C4-2B (cell line): ENCODE measurements around the gene RPL14.

Experiments
- ZFX ChIP-seq: fragments of 450-650 bp; IDR thresholded peaks from 2 replicates; pipeline ENCODE4 v1.6.1; 2017
- TF ChIP-seq, protein P1 (sequence below): fragments of 450-650 bp; conservative IDR thresholded peaks from 2 replicates; pipeline ENCODE4 v1.5.1; 2017; ENCODE audit warnings: mild to moderate bottlenecking

DNA sequence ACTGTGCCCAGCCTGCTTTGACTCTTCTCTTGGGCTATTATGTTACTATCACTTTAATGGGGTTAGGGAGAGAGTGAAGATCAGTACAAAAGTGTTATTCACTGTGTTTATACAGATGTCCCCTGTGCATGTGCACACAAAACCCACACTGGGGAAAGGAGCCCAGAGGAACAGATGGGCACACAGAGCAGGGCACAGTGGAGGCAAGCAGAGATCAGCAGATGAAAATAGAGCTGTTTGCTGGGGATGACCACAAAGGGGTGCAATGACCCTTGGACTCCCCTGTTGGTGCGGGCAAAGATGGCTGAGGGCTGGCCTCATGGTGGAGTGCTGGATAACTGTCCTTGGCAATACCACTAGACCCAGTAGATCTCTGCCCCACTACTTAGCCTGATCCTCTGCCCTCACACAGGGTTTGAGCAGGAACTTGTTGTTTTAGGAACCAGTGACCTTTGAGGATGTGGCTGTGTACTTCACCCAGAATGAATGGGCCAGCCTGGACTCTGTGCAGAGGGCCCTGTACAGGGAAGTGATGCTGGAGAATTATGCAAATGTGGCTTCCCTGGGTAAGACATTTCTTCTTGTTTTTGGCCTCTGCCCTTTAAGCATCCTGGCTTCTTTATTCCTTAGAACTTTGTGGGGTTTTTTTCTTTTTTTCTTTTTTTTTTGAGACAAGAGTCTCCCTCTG, 54.0 kb downstream of the RPL14 start:
- TF ChIP-seq, protein P1, sequence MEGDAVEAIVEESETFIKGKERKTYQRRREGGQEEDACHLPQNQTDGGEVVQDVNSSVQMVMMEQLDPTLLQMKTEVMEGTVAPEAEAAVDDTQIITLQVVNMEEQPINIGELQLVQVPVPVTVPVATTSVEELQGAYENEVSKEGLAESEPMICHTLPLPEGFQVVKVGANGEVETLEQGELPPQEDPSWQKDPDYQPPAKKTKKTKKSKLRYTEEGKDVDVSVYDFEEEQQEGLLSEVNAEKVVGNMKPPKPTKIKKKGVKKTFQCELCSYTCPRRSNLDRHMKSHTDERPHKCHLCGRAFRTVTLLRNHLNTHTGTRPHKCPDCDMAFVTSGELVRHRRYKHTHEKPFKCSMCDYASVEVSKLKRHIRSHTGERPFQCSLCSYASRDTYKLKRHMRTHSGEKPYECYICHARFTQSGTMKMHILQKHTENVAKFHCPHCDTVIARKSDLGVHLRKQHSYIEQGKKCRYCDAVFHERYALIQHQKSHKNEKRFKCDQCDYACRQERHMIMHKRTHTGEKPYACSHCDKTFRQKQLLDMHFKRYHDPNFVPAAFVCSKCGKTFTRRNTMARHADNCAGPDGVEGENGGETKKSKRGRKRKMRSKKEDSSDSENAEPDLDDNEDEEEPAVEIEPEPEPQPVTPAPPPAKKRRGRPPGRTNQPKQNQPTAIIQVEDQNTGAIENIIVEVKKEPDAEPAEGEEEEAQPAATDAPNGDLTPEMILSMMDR = no peak
- no peak for TF ChIP-seq ZFX
